GM19193 (cell line): ENCODE measurements around the gene BRDT.

Source experiments
- POLR2A ChIP-seq: IDR thresholded peaks from 4 replicates; pipeline ENCODE4 v1.6.1; 2011; ENCODE audit not compliant: insufficient read depth, insufficient read length; ENCODE audit errors: extremely low read depth

Gene BRDT

DNA sequence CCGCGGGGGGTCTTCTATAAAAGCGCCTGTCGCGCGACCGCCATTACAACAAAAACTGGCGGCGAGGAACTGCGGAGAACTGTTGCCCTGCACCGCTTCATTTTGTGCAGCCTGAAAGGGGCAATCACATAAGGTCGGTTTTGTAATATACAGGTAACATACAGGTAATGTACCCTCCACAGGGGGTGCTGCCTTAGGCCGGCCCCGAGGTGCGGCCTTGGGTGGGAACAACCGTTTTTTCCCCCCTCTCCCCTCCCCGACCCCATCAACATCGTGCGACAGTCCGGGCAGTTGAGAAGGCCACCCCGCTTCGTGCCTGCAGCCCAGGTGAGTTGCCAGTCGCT lies at the start of gene BRDT:
Gene BRDT, plus strand, starts transcription at position 46 of the 344 bp plus-strand sequence. CDS start 13,354 bp downstream, outside the sequence.
- no peak for TF ChIP-seq POLR2A

DNA sequence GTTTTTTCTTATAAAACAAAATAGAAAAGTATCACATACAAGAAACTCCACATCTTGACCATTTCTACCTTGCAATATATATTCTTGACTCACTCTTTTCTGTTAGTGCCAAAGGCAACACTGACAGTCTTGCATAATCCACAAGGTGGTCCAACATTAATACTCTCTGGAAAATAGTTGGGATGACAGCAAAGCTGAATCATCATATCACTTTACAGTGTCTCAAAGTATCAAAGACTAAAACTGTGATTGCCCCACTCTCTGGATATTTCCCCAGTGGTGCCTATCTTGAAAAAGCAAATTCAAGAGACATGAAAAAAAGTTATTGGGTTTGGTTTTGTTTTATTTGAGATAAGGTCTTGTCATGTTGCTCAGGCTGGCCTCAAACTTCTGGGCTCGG lies 48.6 kb upstream of the BRDT start:
- no peak for TF ChIP-seq POLR2A

DNA sequence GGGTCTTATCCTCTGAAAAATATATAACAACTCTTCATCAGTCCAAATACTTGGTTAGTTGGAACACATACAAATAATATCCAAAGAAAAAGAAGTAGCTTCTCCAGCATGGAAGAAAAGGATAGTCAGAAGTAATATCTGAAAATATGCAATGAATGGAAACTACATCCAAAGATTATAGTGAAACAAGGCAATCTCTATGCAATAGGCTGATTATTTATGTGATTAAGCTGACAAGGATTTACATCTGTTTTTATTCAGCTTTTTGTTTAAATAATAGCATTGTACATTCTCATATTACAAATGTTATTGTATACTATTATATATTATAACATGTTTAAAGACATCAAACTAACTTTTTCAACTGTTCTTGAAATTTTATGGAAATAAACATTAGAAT lies 48.0 kb upstream of the BRDT start:
- TF ChIP-seq POLR2A = no peak

DNA sequence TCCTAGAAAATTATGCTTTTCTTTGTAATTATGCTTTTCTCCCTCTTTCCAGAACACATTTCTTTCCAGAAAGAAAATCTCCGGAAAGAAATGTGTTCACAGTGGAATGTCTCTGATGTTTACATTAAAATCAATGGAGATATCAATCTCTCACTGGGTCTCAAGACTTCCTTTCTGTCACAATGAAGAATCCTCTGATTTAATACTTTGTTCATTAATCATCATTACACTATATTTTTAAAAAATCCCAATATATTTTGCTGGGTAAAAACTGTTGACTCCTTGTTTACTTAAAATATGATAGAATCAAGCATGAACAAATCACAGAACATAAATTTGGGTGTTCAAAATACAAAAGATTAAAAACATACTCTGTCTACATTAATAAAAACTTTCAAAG lies 36.9 kb upstream of the BRDT start:
- no peak for TF ChIP-seq POLR2A

DNA sequence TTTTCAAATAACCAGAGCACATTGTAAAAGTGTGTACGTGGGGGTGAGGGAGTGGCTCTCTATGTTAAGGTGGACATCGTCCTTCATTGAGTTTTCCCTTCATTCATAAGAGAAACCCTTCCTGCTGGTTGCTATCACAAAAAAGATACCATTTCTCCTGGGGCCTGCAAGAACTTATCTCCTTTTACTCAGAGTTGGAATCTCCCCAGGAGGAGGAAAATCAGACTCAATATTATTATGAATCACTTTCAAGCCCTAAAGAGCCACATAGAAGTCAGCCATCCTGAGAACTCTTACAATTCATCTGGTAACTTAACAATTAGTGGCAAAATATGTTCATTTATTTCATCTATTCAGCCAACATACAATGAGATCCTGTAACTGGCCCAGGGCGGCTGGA lies 36.2 kb upstream of the BRDT start:
- TF ChIP-seq POLR2A = no peak

DNA sequence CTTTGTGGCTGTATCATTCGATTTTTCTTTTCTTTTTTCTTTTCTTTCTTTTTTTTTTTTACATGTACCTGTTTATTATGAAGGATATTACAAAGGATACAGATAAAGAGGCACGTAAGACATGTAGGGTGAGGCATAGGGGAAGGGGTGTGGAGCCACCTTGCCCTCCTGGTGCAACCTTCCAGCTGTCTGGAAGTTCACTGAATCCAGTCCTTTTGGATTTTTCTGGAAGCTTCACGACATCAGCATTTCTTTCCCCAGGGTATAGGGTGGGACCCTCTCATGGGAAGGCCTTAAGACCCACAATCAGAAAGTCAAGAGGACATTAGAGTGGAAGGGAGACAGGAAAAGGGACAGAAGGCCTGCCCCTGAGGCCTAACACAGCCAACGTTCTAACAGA lies 33.2 kb upstream of the BRDT start:
- TF ChIP-seq POLR2A = no peak

DNA sequence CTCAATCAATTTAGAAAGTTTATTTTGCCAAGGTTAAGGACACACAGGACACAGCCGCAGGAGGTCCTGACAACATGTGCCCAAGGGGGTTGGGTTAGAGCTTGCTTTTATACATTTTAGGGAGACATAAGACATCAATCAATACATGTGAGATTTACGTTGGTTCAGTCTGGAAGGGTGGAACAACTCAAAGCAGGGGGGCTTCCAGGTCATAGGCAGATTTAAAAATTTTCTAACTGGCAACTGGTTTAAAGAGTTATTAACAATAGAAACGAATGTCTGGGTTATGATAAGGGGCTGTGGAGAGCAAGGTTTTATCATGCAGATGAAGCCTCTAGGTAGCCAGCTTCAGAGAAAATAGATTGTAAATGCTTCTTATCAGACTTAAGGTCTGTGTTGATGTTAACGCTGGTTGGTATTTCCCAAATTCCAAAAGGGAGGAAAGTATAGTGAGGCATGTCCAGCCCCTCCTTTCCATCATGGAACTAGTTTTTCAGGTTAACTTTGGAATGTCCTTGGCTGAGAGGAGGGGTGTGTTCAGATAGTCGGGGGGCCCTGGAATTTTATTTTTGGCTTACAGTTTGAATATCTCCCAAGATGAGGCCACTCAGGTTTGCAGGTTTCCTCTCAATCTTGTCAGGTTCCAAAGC lies 32.3 kb upstream of the BRDT start:
- TF ChIP-seq POLR2A = no peak

DNA sequence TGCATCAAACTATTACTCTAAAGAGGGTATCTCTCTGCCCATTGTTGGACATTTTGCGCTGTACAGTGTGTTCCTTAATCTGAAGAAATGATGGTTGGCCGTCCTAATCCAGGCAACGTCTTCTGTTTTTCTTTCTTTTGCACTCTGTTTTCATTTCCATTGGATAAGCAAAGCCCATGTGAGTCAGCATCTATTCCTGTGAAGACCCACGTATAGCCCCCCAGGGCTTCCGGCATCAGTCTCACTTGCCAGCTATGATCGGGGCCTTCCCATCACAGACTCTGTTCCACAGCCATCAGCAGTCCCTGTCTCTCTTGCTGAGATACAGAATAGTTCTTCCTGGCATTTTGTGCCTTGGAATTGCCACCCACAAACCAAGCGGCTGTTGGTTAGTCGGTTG lies 29.2 kb upstream of the BRDT start:
- no peak for TF ChIP-seq POLR2A

DNA sequence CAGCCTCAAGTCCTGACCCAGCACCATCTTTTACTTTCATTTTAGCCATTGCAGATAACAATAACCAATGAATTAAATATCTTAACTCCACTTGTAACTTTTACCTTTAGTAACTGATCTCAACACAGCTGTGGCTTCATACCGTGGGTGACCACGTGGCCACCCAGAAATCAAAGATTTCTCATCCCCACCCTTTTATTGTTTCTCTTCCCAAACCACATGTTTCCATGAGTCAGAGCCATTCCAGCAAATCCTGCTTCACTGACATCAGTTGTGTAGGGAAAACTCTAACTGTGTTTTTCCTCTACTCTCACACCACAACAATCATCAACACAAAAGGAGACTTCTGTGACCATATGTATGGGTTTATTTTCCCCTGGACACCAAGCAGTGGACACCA lies 25.1 kb upstream of the BRDT start:
- no peak for TF ChIP-seq POLR2A

DNA sequence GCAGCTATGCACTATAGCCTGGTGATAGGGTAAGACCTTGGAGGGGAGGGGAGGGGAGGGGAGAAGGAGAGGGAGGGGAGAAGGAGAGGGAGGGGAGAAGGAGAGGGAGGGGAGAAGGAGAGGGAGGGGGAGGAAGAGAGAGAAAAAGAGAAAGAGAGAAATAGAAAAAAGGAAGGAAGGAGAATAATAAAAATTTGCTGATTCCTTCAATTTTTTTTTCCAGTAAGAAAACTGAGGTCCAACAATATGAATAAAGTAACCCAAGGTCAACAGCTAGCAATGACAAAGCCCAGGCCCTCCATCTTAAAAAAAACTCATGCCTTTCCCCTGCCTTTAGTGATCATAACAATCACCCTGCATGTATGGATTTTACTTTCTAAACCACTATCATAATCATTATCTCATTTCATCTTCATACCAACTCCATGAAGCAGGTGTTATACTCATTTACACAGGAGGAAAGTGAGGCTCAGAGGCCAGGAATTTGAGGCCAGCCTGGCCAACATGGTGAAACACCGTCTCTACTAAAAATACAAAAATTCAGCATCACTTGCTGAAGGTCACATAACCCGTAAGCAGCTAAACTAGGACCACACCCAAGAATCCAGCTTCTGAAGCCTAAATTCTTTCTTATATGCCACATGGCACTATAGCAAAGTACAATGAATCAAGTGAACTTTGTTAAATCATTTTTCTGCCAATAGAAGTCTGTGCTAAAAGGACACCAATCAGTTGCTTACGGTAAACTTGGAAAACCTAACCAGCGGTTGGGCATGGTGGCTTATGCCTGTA lies 23.4 kb upstream of the BRDT start:
- no peak for TF ChIP-seq POLR2A

DNA sequence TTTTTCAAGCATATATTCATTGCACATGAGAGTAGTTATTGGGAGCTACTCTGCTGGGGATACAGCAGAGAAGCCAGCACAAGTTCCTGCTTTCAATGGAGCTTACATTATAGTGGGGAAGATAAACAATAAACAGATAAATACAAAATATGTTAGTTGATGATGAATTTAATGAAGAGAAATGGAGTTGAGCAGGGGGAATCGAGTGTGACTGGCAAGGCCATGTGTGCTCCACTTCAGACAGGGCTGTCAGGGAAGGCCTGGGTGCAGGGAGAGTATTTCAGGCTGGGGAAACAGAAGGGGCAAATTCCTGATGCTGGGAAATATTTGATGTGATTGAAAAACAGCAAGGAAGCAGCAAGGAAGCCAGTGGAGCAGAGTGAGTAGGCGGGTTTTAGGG lies 21.2 kb upstream of the BRDT start:
- TF ChIP-seq POLR2A = no peak

DNA sequence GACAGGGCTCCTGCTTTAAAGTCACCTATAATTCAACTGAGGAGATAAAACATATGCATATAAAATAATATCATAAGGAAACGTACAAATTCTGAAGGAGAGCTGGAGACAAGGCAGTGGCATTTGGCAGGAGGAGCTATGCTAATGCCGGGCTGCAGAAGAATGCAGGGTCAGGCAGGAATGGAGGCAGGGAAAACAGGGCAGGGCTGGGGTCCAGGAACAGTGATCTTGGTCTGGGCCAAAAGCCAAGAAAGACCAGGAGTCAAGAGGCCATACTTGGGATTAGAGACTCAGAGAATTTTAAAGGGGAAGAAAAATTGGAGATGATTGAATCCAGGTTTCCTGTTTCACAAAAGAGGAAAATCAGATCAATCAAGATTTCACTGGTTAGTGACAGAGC lies 20.0 kb upstream of the BRDT start:
- TF ChIP-seq POLR2A = no peak

DNA sequence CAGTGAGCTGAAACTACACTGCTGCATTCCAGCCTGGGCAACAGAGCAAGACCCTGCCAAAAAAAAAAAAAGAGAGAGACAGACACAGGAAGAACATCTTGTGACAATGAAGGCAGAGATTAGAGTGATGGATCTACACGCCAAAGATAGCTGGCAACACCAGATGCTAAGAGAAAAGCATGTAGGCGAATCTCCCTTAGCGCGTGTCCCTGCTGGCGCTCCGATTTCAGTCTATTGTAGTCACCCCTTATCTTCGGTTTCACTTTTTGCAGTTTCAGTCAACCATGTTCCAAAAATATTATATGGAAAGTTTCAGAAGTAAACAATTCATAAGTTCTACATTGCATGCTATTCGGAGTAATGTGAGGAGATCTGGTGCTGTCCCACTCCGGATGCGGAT lies 11.6 kb upstream of the BRDT start:
- TF ChIP-seq POLR2A = no peak

DNA sequence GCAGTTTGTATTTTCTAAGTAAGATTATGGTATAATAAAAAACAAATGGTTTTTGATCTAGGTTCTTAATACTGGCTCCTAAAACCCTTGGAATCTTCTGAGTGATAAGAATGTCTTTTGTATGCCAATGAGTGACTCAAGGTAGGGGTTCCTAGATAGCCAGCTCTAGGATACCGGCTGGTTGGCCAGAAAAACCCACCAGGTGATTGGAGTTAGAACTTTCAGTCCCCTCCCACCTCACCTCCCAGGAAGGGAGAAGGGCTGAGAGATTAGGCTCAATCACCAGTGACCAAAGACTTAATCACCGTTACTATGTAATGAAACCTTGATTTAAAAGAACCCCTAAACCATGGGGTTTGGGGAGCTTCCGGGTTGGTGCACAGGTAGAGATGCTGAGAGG lies 8.7 kb upstream of the BRDT start:
- no peak for TF ChIP-seq POLR2A

DNA sequence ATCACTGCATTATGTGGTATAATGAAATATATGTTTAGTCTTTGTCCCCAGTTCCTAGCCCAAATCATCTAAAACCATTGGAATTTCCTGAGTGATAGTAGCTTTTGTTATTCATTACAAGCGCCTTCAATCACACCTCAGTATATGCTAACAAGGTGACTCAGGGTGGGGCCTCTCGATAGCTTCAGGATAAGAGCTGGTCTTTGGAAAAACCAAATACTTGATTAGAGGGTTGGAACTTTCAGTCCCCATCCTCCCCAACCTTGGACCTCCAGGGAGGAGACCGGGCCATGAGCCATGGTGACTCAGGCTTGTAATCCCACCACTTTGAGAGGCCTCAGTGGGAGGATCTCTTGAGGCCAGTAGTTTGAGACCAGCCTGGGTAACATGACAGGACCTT lies 5.1 kb upstream of the BRDT start:
- no peak for TF ChIP-seq POLR2A

DNA sequence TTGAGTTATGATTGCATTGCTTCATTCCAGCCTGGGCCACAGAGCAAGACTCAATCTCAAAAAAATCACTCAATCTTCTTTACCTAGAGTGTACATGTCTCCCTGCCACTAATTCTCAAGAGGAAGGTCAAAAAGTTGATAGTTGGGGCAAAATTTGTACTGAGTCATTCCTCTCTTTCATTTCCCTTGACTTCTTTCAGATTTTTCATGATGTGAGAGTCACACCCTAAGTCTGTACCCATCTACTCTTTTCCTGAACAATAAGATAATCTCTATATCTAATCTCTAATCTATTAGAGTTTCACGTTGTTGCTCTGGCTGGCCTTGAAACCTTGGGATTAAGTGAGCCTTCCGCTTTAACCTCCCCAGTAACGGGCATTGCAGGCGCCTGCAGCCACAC lies 1.1 kb upstream of the BRDT start:
- no peak for TF ChIP-seq POLR2A
